ENCODE data around the gene KCNJ4. TPM values are rescaled to one million over a fixed set of nuclear protein-coding genes. Genes with fewer than 3 reads are reported as not detected.

The KCNJ4 gene
- polyA plus RNA-seq, 2 of the 4 experiments (the other 2 are of a cell fraction) = 0.12 TPM; not detected in 1

GRCh38 chr22:38481162-38481870, 26.3 kb upstream of the KCNJ4 start (continued):
- TF ChIP-seq CBX8 (IDR thresholded peaks at IDR 0.05) (no peak), CHD2 (IDR thresholded peaks at IDR 0.05; ENCODE audit: low read length, partially characterized antibody) (no peak)

GRCh38 chr22:38479096-38479837, 24.3 kb upstream of the KCNJ4 start:
- DNase-seq (ENCODE audit: low read depth in 1 of 2, low spot score in 1 of 2) = no peak
- POLR2A ChIA-PET = no interaction called here
- Histone ChIP-seq H3K4me1 (peaks cover 5% of the 10 kb centered on the region; the same call in 1 of the 3 replicates), H3K4me2 (no peak overlapping the region), H3K4me3 (no peak overlapping the region), H3K9me3 (no peaks in the 10 kb centered on the region), H3K27ac (no peak overlapping the region)
- ATAC-seq = peak in 1 of 2 experiments; percentile 10; a peak in 2 of 6 replicates
- CTCF ChIA-PET = no interaction called here
- FAIRE-seq = no peak
- WGBS (ENCODE audit: missing lambda C conversion rate) = 80% methylated on average over 7 of the region's 7 CpGs
- TF ChIP-seq EHMT2 (IDR thresholded peaks at IDR 0.05; ENCODE audit: low read depth) = no peak
- TF ChIP-seq CTCF (IDR thresholded peaks at IDR 0.05) = no peak
- no peak for TF ChIP-seq TP53 (CRISPR knock-in tag; IDR thresholded peaks at IDR 0.05)
- TF ChIP-seq POLR2AphosphoS2 (conservative IDR thresholded peaks at IDR 0.05; ENCODE audit: low read length) = no peak
- TF ChIP-seq SMC3 (IDR thresholded peaks at IDR 0.05) = no peak
- TF ChIP-seq REST (IDR thresholded peaks at IDR 0.05) = no peak
- no peak for TF ChIP-seq POLR2A (IDR thresholded peaks at IDR 0.05; ENCODE audit: low read length)
- no peak for TF ChIP-seq CHD2 (IDR thresholded peaks at IDR 0.05; ENCODE audit: low read length, partially characterized antibody)
- no peak for TF ChIP-seq KDM5A (IDR thresholded peaks at IDR 0.05)
- TF ChIP-seq RARB (CRISPR knock-in tag; IDR thresholded peaks at IDR 0.05) = no peak
- no peak for TF ChIP-seq MYC (IDR thresholded peaks at IDR 0.05; ENCODE audit: borderline replicate concordance, low read length)
- no peak for TF ChIP-seq RCOR1 (IDR thresholded peaks at IDR 0.05; ENCODE audit: low read depth, low read length)
- no peak for TF ChIP-seq ESRRA (IDR thresholded peaks at IDR 0.05; ENCODE audit: borderline replicate concordance, low read length)
- TF ChIP-seq ZC3H11A (IDR thresholded peaks at IDR 0.05) = no peak
- no peak for TF ChIP-seq HOXB5 (CRISPR knock-in tag; IDR thresholded peaks at IDR 0.05)
- no peak for TF ChIP-seq FOSL2 (IDR thresholded peaks at IDR 0.05)
- no peak for TF ChIP-seq FOSL2 (CRISPR knock-in tag; IDR thresholded peaks at IDR 0.05)
- no peak for TF ChIP-seq CBX2 (IDR thresholded peaks at IDR 0.05; ENCODE audit: borderline replicate concordance, low read depth)

- Histone ChIP-seq H3K9me3 (no peaks in the 10 kb centered on the region), H3K4me2 (no peak overlapping the region), H3K4me3 (no peak overlapping the region), H3K27ac (no peak overlapping the region), H3K4me1 (peaks cover 5% of the 10 kb centered on the region; the same call in 1 of the 3 replicates)
- ChIA-PET POLR2A (no interaction called here), CTCF (no interaction called here)
- WGBS (ENCODE audit: missing lambda C conversion rate) = 71% methylated on average over 1 of the region's 1 CpG
- FAIRE-seq (no peak), ATAC-seq (peak in 1 of 2 experiments; percentile 7; a peak in 2 of 6 replicates), DNase-seq (ENCODE audit: low read depth in 1 of 2, low spot score in 1 of 2) (no peak)
- TF ChIP-seq PBX3 (IDR thresholded peaks at IDR 0.05) (no peak), ESRRA (IDR thresholded peaks at IDR 0.05; ENCODE audit: borderline replicate concordance, low read length) (no peak), HOXB5 (CRISPR knock-in tag; IDR thresholded peaks at IDR 0.05) (no peak), ZC3H11A (IDR thresholded peaks at IDR 0.05) (no peak), KDM5A (IDR thresholded peaks at IDR 0.05) (no peak), MAX (IDR thresholded peaks at IDR 0.05) (no peak), MAZ (IDR thresholded peaks at IDR 0.05; ENCODE audit: borderline replicate concordance, low read depth, low read length) (no peak), KDM1A (IDR thresholded peaks at IDR 0.05; ENCODE audit: low read depth) (no peak), RARB (CRISPR knock-in tag; IDR thresholded peaks at IDR 0.05) (no peak), JUN (IDR thresholded peaks at IDR 0.05) (no peak), TP53 (CRISPR knock-in tag; IDR thresholded peaks at IDR 0.05) (no peak), ELK1 (IDR thresholded peaks at IDR 0.05; ENCODE audit: low read depth, low read length) (no peak), EP300 (IDR thresholded peaks at IDR 0.05) (no peak), GATA3 (IDR thresholded peaks at IDR 0.05; ENCODE audit: borderline replicate concordance) (no peak), JUNB (IDR thresholded peaks at IDR 0.05) (no peak)
Observed at GRCh38 chr22:38477585-38477984, 22.6 kb upstream of the KCNJ4 start.

Measured in A549 (cell line).